ENCODE data around the gene ATP11A.

DNA sequence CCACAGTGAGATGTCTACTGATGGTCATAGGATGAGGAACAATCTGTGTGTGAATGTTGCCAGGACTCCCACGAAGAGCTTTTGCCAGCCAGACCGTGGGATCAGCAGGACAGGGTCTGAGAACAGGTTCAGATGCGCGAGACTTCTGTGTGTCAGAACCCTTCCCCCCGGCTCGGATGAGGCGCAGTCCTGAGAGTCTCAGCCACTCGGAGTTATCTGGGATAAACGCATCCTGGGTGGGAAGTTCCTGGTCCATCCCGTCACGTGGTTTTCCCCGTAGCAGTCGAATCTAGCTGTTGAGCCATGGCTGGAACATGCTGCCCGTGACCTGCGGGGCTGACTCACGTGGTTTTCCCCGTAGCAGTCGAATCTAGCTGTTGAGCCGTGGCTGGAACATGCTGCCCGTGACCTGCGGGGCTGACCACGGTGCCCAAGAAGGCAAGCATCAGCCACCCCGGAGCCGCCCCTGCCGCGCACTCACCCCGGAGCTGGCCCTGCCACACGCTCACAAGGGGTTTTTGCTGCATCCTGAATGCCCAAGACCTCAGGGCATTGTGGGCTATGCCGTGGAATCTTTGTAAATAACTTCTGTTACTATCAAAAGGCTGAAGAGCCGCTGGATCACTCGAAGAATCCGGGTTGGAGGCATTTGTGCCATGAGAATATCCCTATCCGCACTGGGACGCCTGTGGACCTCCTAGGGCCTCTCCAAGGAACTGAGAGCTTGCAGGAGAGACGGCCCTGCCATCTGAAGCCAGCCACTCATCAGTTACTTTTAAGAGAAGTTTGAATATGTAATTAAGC is 148.4 kb downstream of the ATP11A start:
- TF ChIP-seq, protein P1, sequence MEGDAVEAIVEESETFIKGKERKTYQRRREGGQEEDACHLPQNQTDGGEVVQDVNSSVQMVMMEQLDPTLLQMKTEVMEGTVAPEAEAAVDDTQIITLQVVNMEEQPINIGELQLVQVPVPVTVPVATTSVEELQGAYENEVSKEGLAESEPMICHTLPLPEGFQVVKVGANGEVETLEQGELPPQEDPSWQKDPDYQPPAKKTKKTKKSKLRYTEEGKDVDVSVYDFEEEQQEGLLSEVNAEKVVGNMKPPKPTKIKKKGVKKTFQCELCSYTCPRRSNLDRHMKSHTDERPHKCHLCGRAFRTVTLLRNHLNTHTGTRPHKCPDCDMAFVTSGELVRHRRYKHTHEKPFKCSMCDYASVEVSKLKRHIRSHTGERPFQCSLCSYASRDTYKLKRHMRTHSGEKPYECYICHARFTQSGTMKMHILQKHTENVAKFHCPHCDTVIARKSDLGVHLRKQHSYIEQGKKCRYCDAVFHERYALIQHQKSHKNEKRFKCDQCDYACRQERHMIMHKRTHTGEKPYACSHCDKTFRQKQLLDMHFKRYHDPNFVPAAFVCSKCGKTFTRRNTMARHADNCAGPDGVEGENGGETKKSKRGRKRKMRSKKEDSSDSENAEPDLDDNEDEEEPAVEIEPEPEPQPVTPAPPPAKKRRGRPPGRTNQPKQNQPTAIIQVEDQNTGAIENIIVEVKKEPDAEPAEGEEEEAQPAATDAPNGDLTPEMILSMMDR (IDR thresholded peaks at IDR 0.05), result no peak
- TF ChIP-seq POLR2AphosphoS5 (IDR thresholded peaks at IDR 0.05), result no peak

Data from sigmoid colon (tissue), 4 donors.